Nucleus accumbens (tissue), 56 donors: Measurements from ENCODE around the gene ALDH1A2.
"Not testable (repeated sequence)": the region's sequence is repeated elsewhere in the genome, so short reads cannot be mapped to it uniquely, and the experiment has no call there.

Source experiments
- DNase-seq, 56 donors: peaks; one replicate each; lab custom pipeline; 2025; lab: John Stamatoyannopoulos, UW

The ALDH1A2 gene

DNA sequence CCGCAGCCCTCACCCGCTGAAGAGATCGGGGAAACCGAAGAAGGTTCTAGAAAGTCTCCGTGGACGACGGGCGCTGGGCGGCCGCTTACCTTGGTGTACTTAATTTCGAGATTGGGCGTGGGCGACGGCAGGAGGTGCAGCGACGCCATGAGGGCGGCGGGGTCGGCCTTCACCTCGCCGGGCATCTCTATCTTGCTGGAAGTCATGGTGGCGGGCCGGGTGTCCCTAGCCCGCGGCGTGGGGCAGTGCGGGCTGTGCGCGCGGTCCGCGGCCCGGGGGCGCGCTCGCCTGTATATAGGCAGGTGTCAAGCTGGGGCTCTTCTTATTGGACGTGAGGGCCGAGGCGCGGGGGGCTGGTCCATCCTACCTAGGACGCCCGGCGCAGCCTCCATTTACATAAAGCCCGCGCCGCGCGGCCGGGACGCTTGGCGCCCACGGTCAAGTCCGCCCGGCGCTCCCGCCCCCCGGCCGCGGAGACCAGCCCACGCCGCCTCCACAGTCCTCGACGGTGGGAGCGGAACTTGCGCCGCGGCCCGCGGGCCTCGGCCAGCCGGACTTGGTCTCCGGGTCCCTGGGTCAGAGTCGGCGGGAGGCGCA, at the start of gene ALDH1A2:
ALDH1A2 (minus strand) TSS at position 267 of the 597 bp plus-strand sequence; CDS start at position 206, 61 bp downstream.
- no peak for DNase-seq

DNA sequence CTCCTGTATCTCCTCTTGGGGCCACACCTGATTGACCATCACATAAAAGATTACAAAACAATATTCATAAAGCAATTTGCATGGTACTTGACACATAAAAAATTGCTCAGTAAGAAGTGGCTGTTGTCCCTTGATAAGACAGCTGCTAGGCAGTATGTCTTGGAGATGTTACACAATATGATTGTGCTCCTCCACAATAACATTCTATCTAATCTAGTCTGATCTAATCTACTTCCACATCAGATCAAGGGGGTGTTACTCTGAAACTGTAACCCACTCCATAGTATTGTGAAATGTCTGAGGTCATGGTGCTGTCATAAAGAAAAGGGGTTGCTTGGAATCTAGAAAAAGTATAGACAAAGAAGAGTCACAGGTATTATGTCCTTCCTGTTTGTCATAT, 49.3 kb upstream of the ALDH1A2 start:
- DNase-seq: no peak

DNA sequence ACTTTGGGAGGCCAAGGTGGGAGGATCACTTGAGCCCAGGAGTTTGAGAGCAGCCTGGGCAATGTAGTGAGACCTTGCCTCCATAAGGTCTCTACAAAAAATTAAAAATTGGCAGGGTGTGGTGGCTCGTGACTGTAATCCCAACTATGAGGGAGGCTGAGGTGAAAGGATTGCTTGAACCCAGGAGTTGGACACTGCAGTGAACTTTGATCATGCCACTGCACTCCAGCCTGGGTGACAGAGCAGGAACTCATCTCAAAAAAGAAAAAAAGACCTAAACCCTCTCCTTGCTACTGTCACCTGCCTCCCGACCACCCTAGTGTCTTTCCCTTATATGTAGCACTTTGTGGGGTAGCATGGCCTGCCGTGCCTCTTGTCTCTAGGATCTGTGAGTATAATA, 48.9 kb upstream of the ALDH1A2 start:
- no peak for DNase-seq

DNA sequence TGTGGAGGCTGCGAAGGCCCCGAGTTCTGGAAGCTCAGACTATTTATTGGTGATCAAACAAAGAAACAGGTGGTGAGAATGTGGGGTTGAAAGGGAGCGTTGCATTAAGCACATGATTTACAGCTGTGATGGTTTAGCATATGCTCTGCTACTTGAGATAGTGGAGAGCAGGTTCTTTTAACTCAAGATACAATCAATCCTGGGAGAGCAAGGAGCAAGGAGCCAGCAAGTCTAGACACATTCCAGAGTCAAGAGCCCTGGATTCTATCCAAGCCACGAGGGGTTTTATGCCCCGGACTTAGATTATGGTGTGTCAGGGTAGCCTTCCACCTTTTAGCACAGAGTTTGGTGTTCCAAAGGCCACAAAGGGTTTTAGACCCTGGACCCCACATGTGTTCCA, 47.8 kb upstream of the ALDH1A2 start:
- not testable (repeated sequence) for DNase-seq

DNA sequence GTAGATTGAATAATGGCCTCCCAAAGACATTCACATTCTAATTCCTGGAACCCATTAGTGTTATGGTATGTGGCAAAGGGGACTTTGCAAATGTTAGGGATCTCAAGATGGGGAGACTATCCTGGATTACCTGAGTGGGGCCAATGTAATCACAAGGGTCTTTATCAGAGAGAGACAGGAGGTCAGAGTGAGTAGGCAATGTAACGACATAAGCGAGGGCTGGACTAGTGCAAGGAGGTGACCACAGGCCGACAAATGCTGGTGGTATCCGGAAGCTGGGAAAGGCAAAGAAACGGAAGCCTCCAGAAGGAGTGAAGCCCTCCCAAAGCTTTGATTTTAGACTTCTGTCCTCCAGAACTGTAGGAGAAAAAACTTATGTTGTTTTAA, 46.2 kb upstream of the ALDH1A2 start:
- no peak for DNase-seq

DNA sequence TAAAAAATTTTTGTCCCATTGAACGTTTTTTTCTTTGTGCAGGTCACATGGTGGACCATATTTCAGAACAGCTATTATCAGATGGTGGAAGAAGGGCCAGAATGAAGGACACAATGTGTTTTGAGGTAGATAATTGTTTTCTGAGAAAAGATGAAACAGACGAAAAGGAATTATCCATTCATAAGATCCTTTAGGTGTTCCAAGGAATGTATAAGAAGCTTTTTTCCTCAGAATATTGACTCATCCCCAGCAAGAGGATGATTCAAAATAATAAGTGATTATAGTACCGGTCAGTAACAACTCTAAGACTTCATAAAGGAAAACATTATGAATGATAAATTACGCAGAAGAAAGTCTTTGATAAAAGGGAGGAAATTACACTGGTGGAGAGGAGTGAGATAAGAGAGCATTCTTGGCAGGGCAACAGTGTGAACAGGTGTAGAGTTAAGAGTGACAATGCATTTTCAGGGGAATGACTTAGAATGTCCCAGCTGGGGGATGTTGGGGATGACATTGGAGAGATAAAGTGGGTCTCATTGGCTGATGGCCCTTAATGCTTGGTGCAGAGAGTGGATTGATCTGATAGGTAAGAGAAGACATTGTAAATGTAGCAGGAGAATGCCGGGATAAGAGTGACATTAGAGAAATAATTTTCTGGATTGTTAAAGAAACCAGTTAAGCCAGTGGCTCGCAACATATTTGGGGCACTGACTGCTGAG, 45.6 kb upstream of the ALDH1A2 start:
- no peak for DNase-seq

DNA sequence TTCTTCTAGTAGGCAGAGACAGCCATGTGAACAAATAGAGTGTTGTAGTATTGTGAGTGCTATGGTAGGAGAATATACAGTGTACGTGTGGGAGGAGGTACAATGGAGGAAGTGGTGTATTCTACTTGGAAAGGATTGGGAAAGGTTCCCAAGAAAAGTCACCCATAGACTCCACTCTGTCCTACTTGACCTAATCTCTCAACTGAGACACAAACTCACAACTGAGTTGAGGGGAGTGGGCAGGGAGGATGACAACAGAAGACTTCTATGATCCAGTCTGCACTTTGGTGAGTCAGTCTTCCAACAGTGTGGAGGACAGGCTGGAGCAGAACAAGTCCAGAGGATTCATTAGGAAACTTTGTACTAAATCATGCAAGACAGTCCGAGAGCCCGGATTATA, 43.9 kb upstream of the ALDH1A2 start:
- no peak for DNase-seq

DNA sequence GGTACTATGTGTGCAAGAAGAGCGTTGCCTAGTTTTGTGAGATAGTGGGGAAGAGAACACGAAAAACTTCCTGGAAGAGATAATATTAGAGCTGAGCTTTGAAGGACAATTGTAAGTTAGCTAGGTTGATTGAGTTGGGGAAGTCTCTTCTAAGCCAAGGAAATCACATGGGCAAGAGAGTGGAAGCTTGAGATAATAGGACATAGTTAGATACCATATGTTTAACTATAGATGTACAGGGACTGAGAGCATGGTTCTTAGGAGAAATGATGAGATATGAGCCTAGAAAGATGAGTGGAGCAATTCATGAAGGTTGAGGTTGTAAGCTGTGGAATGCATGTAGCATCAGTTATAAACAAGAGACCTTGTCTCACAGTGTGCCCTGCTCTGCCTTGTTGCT, 42.6 kb upstream of the ALDH1A2 start:
- DNase-seq: no peak

DNA sequence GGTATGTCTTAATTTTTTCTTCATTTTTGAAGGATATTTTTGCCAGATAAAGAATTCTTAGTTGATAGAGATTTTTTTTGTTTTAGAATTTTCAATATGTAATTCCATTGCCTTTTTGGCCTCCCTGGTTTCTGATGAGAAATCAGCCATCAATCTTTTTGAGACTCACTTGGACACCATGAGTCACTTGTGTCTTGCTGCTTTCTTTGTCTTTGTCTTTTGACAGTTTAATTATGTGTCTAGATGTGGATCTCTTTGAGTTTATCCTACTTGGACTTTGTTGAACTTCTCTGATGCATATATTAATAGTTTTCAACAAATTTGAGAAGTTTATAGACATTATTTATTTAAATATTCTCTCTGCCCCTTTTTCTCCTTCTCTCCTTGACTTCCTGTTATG, 38.0 kb upstream of the ALDH1A2 start:
- no peak for DNase-seq

DNA sequence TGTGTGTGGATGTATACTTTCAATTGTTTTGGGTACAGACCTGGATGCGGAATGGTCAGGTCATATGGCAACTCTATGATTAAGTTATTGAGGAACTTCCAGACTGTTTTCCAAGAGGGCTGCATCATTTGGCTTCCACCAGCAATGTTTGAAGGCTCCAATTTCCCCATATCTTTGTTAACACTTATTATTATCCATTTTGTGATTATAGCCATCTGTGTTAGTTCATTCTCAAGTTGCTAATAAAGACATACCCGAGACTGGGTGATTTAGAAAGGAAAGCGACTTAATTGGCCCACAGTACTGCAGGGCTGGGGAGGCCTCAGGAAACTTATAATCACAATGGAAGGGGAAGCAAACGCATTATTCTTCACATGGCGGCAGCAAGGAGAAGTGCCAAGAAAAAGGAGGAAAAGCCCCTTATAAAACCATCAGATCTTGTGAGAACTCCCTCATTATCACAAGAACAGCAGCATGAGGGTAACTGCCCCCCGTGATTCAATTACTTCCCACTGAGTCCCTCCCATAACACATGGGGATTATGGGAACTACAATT, 31.1 kb upstream of the ALDH1A2 start:
- DNase-seq: no peak

DNA sequence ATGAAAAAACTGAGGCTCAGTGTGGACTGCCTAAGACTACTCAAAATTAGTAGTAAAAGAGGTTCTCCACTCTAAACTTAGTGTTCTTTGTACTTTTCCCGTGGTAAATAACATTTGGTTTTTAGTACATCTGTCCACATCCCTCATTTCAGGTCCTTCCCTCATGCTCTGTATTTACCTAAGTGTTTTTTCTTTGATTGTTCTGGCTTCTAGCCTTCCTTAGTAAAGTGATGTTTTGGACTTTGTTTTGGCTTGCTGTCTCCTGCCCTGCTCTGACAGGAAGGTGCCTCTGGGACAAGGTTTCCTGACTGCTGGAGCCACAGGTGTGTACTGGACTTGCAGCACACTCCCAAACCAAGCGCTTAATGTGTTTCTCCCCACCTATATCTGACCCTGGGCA, 29.9 kb upstream of the ALDH1A2 start:
- DNase-seq: no peak

DNA sequence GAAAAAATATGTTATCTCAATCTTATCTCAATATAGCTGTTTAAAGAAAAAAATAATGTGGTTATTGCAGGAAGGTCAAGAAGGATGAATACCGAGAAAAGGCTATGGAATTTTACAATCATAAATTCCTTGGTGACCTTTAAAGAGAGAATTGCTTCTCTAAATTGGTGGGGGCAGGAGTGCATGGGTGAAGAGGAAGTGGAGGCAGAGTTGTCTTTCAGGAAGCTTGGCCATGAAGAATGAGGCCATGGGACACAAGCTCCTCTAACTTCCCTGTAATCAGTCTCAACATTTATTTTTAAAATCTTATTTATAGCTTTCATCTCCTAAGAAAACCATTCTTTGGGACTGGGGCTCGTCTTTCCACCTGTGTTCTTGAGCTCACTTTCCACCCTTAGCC, 22.4 kb upstream of the ALDH1A2 start:
- no peak for DNase-seq

DNA sequence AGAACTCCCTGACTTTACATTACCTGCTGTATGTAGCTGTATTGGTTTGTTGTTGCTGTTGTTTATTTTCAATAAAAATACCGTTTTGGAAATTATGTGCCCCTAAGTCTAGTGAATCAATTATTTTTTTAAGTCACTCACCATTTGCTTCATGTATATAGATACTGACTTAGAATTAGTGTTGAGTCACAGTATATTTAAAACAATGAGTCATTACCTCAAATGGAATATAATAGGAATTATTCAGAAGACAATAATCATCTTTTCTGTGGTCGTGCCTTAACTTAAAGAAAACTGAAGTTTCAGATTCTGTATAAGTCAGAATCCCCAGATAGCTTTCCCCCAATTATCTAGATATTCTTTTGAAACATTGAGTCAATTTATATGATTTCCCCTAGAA, 21.0 kb upstream of the ALDH1A2 start:
- DNase-seq: no peak

DNA sequence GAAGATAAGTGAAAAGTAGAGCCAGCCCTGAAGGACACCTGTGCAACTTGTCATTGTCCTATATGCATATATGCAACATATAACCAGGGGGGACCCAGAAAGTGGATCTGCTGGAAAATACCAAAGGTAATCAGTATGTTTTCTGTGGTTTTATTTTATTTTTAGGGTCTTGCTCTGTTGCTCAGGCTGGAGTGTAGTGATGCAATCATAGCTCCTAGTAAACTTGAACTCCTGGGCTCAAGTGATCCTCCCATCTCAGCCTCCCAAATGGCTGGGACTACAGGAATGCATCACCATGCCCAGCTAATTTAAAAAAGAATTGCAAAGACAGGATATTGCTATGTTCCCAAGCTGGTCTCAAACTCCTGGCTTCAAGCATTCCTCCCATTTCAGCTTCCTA, 18.0 kb upstream of the ALDH1A2 start:
- no peak for DNase-seq

DNA sequence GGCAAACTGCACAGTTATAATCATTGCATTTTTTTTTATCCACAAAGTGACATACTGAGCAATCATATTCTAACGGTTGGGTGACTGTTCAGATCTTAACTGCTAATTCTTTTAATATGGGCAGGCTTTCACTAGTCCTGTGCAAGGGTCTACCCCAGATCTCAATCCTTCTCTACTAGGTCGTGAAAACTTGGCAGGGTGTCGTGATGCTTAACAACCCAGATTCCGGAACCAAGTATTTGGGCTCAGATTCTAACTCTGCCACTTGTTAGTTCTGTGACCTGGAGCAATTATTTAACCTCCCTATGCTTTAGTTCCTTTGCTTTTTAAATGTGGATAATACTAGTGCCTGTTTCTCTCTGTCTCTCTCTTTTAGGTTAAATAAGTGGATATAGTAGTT, 16.4 kb upstream of the ALDH1A2 start:
- DNase-seq: no peak

DNA sequence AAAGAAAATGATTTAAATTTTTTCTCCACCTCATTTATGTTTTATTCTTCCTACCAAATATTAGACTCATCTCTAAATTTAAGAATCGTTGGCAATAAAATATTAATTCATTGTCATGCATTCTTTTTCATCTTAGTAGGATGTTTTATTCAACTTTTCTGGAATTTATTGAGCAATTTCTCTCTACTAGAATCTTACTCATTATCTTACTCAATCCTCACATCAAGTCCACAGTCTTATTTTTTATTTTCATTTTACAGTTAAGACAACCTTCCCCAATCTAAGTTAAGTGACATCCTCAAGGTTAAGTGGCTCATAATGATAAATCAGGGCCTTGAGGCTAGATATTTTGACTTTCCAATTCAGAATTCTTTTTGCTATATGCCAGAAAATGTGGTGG, 15.9 kb upstream of the ALDH1A2 start:
- no peak for DNase-seq

DNA sequence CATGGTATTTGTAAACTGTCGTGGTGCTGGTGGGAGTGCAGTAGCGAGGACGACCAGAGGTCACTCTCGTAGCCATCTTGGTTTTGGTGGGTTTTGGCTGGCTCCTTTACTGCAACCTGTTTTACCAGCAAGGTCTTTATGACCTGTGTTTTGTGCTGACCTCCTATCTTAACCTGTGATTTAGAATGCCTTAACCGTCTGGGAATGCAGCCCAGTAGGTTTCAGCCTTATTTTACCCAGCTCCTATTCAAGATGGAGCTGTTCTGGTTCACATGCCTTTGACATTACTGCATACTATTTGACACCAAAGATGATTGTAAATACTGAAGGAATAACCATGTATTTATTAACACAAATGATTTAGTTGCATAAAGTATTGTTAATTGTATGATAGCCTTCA, 15.4 kb upstream of the ALDH1A2 start:
- not testable (repeated sequence) for DNase-seq

DNA sequence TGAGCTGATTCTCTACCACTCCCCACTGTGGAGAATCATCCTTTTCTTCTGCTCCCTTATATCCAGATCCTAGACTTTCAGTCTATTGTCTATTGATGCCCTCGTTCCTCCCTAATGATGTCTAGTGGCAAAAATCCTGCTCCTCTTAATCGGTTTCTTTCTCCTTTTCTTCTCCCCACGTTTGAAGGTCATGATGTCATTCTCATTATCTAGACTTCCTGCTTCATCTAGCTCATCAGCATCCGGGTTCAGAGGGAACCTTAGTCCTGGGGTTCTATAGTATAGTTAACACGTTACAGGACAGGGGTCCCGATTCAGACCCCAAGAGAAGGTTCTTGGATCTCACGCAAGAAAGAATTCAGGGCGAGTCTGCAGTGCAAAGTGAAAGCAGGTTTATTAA, 14.9 kb upstream of the ALDH1A2 start:
- no peak for DNase-seq

DNA sequence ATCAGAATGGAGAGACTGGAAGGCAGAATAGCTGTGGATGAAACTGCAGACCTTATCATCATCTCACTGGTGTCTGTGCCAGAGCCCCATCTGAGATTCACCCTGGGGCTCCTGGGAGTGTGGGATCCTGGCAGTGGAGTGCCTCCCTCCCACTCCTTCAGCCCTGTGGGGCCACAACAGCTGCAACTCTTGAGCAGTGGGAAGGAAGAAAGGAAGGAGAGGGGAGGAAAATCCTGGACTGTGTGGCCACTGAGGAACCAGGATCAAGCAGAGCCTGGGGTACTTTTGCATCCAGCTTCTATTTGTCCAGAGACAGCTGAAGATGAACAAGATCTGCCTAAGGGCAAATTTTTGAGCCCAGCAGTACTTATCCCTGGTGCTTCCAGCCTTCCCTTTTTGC, 13.1 kb upstream of the ALDH1A2 start:
- no peak for DNase-seq

DNA sequence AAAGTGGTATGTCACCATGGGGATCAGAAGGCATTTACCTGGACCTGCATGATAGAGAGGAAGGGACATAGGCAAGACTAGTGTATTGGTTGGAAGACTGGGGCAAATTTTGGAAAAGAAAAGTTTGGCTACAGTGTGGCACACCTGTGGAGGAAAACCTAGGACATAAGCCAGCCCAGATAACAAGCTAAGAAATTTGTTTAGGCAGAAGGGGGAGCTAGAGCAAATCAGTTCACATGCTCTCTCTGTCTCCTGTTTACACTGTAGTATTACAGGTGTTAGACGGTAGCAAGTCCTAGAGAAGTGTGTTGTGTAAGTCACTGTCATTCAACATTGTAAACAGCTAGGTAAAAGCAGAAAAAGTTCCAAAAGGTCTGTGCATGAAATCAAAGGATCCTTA, 11.9 kb upstream of the ALDH1A2 start:
- no peak for DNase-seq

DNA sequence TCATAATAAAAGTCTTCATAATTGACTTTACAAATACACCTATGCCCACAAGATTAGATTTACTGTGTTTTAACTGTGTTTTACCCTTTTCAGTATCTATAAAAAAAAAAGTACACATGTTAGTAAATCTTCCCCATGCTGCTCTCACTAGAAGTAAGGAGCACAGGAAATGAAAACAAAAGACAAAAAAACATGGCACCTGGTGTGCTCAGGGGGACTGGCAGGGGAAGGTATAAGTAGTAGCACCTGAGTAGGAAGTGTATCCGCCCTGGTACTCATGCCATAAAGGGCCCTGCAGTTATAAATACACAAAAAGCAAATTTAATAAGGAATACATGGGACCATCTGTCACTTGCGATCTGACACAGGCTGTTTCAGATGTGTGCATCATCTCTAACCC, 8.9 kb upstream of the ALDH1A2 start:
- no peak for DNase-seq

DNA sequence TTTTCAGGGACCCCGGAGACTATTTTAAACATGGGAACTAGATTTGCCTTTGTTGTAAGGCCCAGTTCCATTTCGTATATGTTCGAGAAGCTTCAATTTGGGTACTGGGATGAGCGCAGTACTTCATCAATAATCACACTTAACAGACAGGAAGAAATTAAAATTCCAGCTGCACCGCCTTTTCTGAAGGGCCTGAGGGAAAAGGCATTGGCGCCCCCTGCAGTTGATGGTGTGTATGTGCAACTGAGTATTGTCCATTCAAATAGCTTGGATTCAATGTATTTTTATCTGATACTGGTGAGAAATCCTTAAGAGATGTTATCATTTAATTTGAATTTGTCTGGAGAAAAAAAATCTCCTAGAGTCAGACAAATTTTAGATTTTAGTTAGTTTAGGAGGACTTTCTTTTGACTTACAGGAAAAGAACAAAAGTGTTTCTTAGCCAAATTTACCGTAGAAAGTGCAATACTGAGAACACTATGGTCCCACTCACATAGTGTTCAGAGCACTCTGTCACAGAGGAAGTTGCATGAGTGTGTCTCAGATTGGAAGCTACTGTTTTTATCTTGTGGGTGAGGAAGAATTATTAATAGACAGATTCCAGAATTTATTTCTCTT, 5.4 kb upstream of the ALDH1A2 start:
- DNase-seq: peak in 35 of 56 donors; percentile 0 to 78 (median 22)
